Measurements from ENCODE around the gene KLF7. TPM values are rescaled to one million over a fixed set of nuclear protein-coding genes. Genes with fewer than 3 reads are reported as not detected.

KLF7 gene
- polyA plus RNA-seq, 3 donors, result 9.4 to 40.7 (median 10.3) TPM

- Mint-ChIP-seq H3K4me3 (no peak overlapping the region), H3K27ac (no peak overlapping the region), H3K9me3 (peaks cover 0 to 4% (median 0%) of the 10 kb centered on the region in 7 donors), H3K27me3 (ENCODE audit: low read depth in 3 of 3) (peaks cover 4 to 7% (median 5%) of the 10 kb centered on the region in 3 donors), H3K36me3 (no peaks in the 10 kb centered on the region), H3K4me1 (no peaks in the 10 kb centered on the region)
- no peak for DNase-seq
- WGBS (ENCODE audit: insufficient coverage), result no CpG with 5 or more reads among the region's 3 CpGs
- no peaks in the 10 kb centered on the region for H3K27me3 ChIP-seq (ENCODE audit: control insufficient read depth in 2 of 2, insufficient read depth in 2 of 2, low read length in 2 of 2)
- H3K9ac ChIP-seq (ENCODE audit: insufficient read depth, low read length, poor library complexity, severe bottlenecking), result no peak overlapping the region
- H4K20me1 ChIP-seq (ENCODE audit: insufficient read depth, low read length), result no peaks in the 10 kb centered on the region
- no peak overlapping the region for H2AFZ ChIP-seq (ENCODE audit: insufficient read depth, low read depth, low read length, poor library complexity, severe bottlenecking)
- intact Hi-C loops (cut with micrococcal nuclease), result no loop called here
- TF ChIP-seq, protein P1, sequence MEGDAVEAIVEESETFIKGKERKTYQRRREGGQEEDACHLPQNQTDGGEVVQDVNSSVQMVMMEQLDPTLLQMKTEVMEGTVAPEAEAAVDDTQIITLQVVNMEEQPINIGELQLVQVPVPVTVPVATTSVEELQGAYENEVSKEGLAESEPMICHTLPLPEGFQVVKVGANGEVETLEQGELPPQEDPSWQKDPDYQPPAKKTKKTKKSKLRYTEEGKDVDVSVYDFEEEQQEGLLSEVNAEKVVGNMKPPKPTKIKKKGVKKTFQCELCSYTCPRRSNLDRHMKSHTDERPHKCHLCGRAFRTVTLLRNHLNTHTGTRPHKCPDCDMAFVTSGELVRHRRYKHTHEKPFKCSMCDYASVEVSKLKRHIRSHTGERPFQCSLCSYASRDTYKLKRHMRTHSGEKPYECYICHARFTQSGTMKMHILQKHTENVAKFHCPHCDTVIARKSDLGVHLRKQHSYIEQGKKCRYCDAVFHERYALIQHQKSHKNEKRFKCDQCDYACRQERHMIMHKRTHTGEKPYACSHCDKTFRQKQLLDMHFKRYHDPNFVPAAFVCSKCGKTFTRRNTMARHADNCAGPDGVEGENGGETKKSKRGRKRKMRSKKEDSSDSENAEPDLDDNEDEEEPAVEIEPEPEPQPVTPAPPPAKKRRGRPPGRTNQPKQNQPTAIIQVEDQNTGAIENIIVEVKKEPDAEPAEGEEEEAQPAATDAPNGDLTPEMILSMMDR (IDR thresholded peaks at IDR 0.05), result no peak
- H3K4me1 ChIP-seq (ENCODE audit: control insufficient read depth in 1 of 2, insufficient read depth in 2 of 2, low read length in 2 of 2), result no peaks in the 10 kb centered on the region
- H3K36me3 ChIP-seq (replicated peaks in 1 of 2; ENCODE audit: control insufficient read depth in 1 of 2, insufficient read depth in 2 of 2, low read length in 2 of 2), result no peaks in the 10 kb centered on the region
- no peaks in the 10 kb centered on the region for H3K9me3 ChIP-seq (replicated peaks in 1 of 2; ENCODE audit: control insufficient read depth in 1 of 2, insufficient read depth in 1 of 2, low read length in 2 of 2)
- H3K4me3 ChIP-seq (replicated peaks in 1 of 3; ENCODE audit: low read depth in 2 of 3, low read length in 3 of 3), result no peak overlapping the region
- H3K4me2 ChIP-seq (replicated peaks; ENCODE audit: extremely low read depth, low read length, poor library complexity, severe bottlenecking), result no peak overlapping the region
- H3K79me2 ChIP-seq (ENCODE audit: insufficient read depth, low read length), result no peaks in the 10 kb centered on the region
- no peak overlapping the region for H3K27ac ChIP-seq (ENCODE audit: low read depth in 1 of 2, low read length in 2 of 2)
Measured at GRCh38 chr2:207214446-207214845, 48.7 kb upstream of the KLF7 start.

GRCh38 chr2:207206011-207206410, 40.3 kb upstream of the KLF7 start:
- Mint-ChIP-seq H3K27ac (no peak overlapping the region), H3K9me3 (peaks cover 0 to 3% (median 0%) of the 10 kb centered on the region in 7 donors), H3K36me3 (no peaks in the 10 kb centered on the region), H3K4me3 (no peak overlapping the region), H3K4me1 (no peaks in the 10 kb centered on the region), H3K27me3 (ENCODE audit: low read depth in 3 of 3) (peaks cover 0 to 4% (median 2%) of the 10 kb centered on the region in 3 donors)
- Histone ChIP-seq H3K9me3 (replicated peaks in 1 of 2; ENCODE audit: control insufficient read depth in 1 of 2, insufficient read depth in 1 of 2, low read length in 2 of 2) (no peaks in the 10 kb centered on the region), H3K4me2 (replicated peaks; ENCODE audit: extremely low read depth, low read length, poor library complexity, severe bottlenecking) (no peak overlapping the region), H4K20me1 (ENCODE audit: insufficient read depth, low read length) (no peaks in the 10 kb centered on the region), H3K4me1 (ENCODE audit: control insufficient read depth in 1 of 2, insufficient read depth in 2 of 2, low read length in 2 of 2) (no peaks in the 10 kb centered on the region), H3K27me3 (ENCODE audit: control insufficient read depth in 2 of 2, insufficient read depth in 2 of 2, low read length in 2 of 2) (no peaks in the 10 kb centered on the region), H2AFZ (ENCODE audit: insufficient read depth, low read depth, low read length, poor library complexity, severe bottlenecking) (no peak overlapping the region), H3K79me2 (ENCODE audit: insufficient read depth, low read length) (no peaks in the 10 kb centered on the region), H3K9ac (ENCODE audit: insufficient read depth, low read length, poor library complexity, severe bottlenecking) (no peak overlapping the region), H3K4me3 (replicated peaks in 1 of 3; ENCODE audit: low read depth in 2 of 3, low read length in 3 of 3) (no peak overlapping the region), H3K27ac (ENCODE audit: low read depth in 1 of 2, low read length in 2 of 2) (no peak overlapping the region), H3K36me3 (replicated peaks in 1 of 2; ENCODE audit: control insufficient read depth in 1 of 2, insufficient read depth in 2 of 2, low read length in 2 of 2) (no peaks in the 10 kb centered on the region)
- 100% methylated on average over 1 of the region's 3 CpGs for WGBS (ENCODE audit: insufficient coverage)
- intact Hi-C loops (cut with micrococcal nuclease), result no loop called here
- no peak for DNase-seq
- TF ChIP-seq, protein P1 (IDR thresholded peaks at IDR 0.05), result no peak

Data from CD14-positive monocyte (primary cell).